NOMO-1 treated with DMSO at 0.1 percent for 48 hours (cell line): ENCODE measurements around the gene RBKS.

Experiments used
- DNase-seq: peaks from one replicate; lab custom pipeline; 2025; ENCODE audit not compliant: unreplicated experiment; lab: John Stamatoyannopoulos, UW

Gene RBKS

GRCh38 chr2:27738349-27739057 lies 151.7 kb downstream of the RBKS start:
- DNase-seq = no peak

- peak; percentile 39 for DNase-seq
Measured at GRCh38 chr2:27737676-27738348, 152.4 kb downstream of the RBKS start.

GRCh38 chr2:27736890-27737204 lies 153.3 kb downstream of the RBKS start:
- no peak for DNase-seq

GRCh38 chr2:27736031-27736889 lies 153.9 kb downstream of the RBKS start:
- DNase-seq = no peak

- DNase-seq = no peak
Measured at GRCh38 chr2:27735263-27735904, 154.8 kb downstream of the RBKS start.

- no peak for DNase-seq
Measured at GRCh38 chr2:27734305-27734704, 155.9 kb downstream of the RBKS start.
